Measurements from ENCODE around the gene ZNF417.
"Not testable (repeated sequence)": the region's sequence is repeated elsewhere in the genome, so short reads cannot be mapped to it uniquely, and the experiment has no call there.

ZNF417 gene
- 32.1 to 43.6 reads per million in 2 donors for total RNA-seq

GRCh38 chr19:57916168-57916995 is at the start of gene ZNF417:
TSS of gene ZNF417 (minus strand) at chr19:57916592. CDS start at chr19:57916411, 181 bp downstream.
- DNase-seq, result peak; percentile 79

- DNase-seq, result no peak
Measured at GRCh38 chr19:57964761-57965160, 48.4 kb upstream of the ZNF417 start.

GRCh38 chr19:57961785-57962184 is 45.4 kb upstream of the ZNF417 start:
- DNase-seq, result no peak

- no peak for DNase-seq
Measured at GRCh38 chr19:57954996-57955395, 38.6 kb upstream of the ZNF417 start.

- no peak for DNase-seq
Measured at GRCh38 chr19:57949702-57950101, 33.3 kb upstream of the ZNF417 start.

- DNase-seq, result no peak
Measured at GRCh38 chr19:57949296-57949695, 32.9 kb upstream of the ZNF417 start.

- peak; percentile 65 for DNase-seq
Measured at GRCh38 chr19:57947419-57948134, 31.2 kb upstream of the ZNF417 start, which contains the start of gene ZNF256. TSS of gene ZNF256 (minus strand) at chr19:57947706. CDS start at chr19:57947474, 232 bp downstream.

- no peak for DNase-seq
Measured at GRCh38 chr19:57947088-57947418, 30.7 kb upstream of the ZNF417 start.

GRCh38 chr19:57946316-57946715 is 29.9 kb upstream of the ZNF417 start:
- DNase-seq, result no peak

- DNase-seq, result no peak
Measured at GRCh38 chr19:57941593-57941992, 25.2 kb upstream of the ZNF417 start.

GRCh38 chr19:57935731-57936130 is 19.3 kb upstream of the ZNF417 start:
- DNase-seq, result no peak

- peak; percentile 12 for DNase-seq
Measured at GRCh38 chr19:57934820-57935665, 18.7 kb upstream of the ZNF417 start, which contains the start of gene ZNF418. TSS of gene ZNF418 (minus strand) at chr19:57935402. CDS start at chr19:57933822, 1,580 bp downstream.

- DNase-seq, result no peak
Measured at GRCh38 chr19:57927587-57927986, 11.2 kb upstream of the ZNF417 start.

- no peak for DNase-seq
Measured at GRCh38 chr19:57914531-57914930, 1.9 kb downstream of the ZNF417 start.

- DNase-seq, result no peak
Measured at GRCh38 chr19:57907394-57907793, 9.0 kb downstream of the ZNF417 start.

- no peak for DNase-seq
Measured at GRCh38 chr19:57905258-57905657, 11.1 kb downstream of the ZNF417 start.

GRCh38 chr19:57903618-57904184 is 12.7 kb downstream of the ZNF417 start:
- no peak for DNase-seq

- DNase-seq, result no peak
Measured at GRCh38 chr19:57900311-57900710, 16.1 kb downstream of the ZNF417 start.

- not testable (repeated sequence) for DNase-seq
Measured at GRCh38 chr19:57890706-57891105, 25.7 kb downstream of the ZNF417 start.

GRCh38 chr19:57888560-57889231 is 27.7 kb downstream of the ZNF417 start, which contains the start of gene ZNF814:
TSS of gene ZNF814 (minus strand) at chr19:57889037. CDS start at chr19:57888802, 235 bp downstream.
- DNase-seq, result peak; percentile 62

GRCh38 chr19:57888107-57888559 is 28.3 kb downstream of the ZNF417 start:
- no peak for DNase-seq

All from T-helper 9 cell (primary cell).